Gastroesophageal sphincter (tissue), 4 donors: ENCODE results near the gene GPSM3. TPM values are rescaled to one million over a fixed set of nuclear protein-coding genes. Genes with fewer than 3 reads are reported as not detected.

Experiments
- ATAC-seq: fragments of 150-250 bp; one replicate; pipeline ENCODE4 v1.9.1; 2016; ENCODE audit warnings: mild to moderate bottlenecking, moderate library complexity
- H3K27ac ChIP-seq, 4 donors: fragments of 200-600 bp; sonication (generic) in 3 of 4; 1 replicate in 3 of 4; 2 replicates in 1 of 4; pipeline ENCODE4 v1.5.1; 2016 to 2019
- H3K27me3 ChIP-seq: fragments of 200-600 bp; sonication (generic); one replicate; pipeline ENCODE4 v1.5.1; 2019
- H3K36me3 ChIP-seq, 2 donors: fragments of 200-600 bp; sonication (generic); one replicate each; pipeline ENCODE4 v1.5.1; 2019; ENCODE audit warnings: control low read depth in 1 of 2
- H3K4me1 ChIP-seq, 3 donors: fragments of 200-600 bp; sonication (generic); 1 replicate in 2 of 3; 2 replicates in 1 of 3; pipeline ENCODE4 v1.5.1; 2016 to 2019; ENCODE audit warnings: control low read depth in 2 of 3
- H3K4me3 ChIP-seq, 2 donors: fragments of 200-600 bp; sonication (generic); one replicate each; pipeline ENCODE4 v1.5.1; 2019; ENCODE audit warnings: mild to moderate bottlenecking in 1 of 2, moderate library complexity in 1 of 2
- H3K9me3 ChIP-seq, 3 donors: fragments of 200-600 bp; sonication (generic); one replicate each; pipeline ENCODE4 v1.5.1; 2017 to 2019; ENCODE audit warnings: control low read depth in 2 of 3
- EP300 ChIP-seq: sonication (generic); formaldehyde crosslinking; IDR thresholded peaks from one replicate; pipeline ENCODE4 v1.6.1; 2017; ENCODE audit warnings: antibody characterized with exemption, mild to moderate bottlenecking
- POLR2A ChIP-seq, 2 donors: fragments of 450-650 bp; IDR thresholded peaks; one replicate each; pipeline ENCODE4 v1.6.1; 2017; ENCODE audit warnings: antibody characterized with exemption in 2 of 2, mild to moderate bottlenecking in 2 of 2, moderate library complexity in 1 of 2
- POLR2AphosphoS5 ChIP-seq: sonication (generic); formaldehyde crosslinking; IDR thresholded peaks from one replicate; pipeline ENCODE4 v1.6.1; 2017; ENCODE audit warnings: antibody characterized with exemption
- WGBS, 2 donors: methylation state at CpG; one replicate each; pipeline ENCODE4 v1.1.5; 2018; ENCODE audit warnings: low coverage in 1 of 2; 5-methylcytosine and 5-hydroxymethylcytosine counted together
- total RNA-seq, 4 donors: library from RNA; depleted of rRNA; stranded (reverse); fragments of >200 nt; gene quantifications; one replicate each; pipeline ENCODE4 v1.1.0, GENCODE V29; 2016
- TF ChIP-seq, protein P1 (sequence below), 4 experiments: fragments of 200-600 bp in 2 of 4; fragments of 450-650 bp in 2 of 4; sonication (generic) in 1 of 4; IDR thresholded peaks; one replicate each; pipeline ENCODE4 v1.5.1; 2017 to 2019; ENCODE audit warnings: antibody characterized with exemption in 4 of 4, mild to moderate bottlenecking in 2 of 4, moderate library complexity in 2 of 4

The GPSM3 gene
- total RNA-seq, 4 donors from 2014 or later, result 0.93 to 16.3 (median 9.0) TPM

- 60 to 80% methylated on average over 1 of the region's 3 CpGs for WGBS, 2 donors
- Histone ChIP-seq H3K27ac (peak overlapping the region in 1 of 4 donors; percentile 99), H3K4me1 (peaks cover 2 to 33% (median 14%) of the 10 kb centered on the region in 3 donors), H3K27me3 (peaks cover 19% of the 10 kb centered on the region), H3K4me3 (no peak overlapping the region), H3K9me3 (no peaks in the 10 kb centered on the region), H3K36me3 (no peaks in the 10 kb centered on the region)
- TF ChIP-seq, protein P1, sequence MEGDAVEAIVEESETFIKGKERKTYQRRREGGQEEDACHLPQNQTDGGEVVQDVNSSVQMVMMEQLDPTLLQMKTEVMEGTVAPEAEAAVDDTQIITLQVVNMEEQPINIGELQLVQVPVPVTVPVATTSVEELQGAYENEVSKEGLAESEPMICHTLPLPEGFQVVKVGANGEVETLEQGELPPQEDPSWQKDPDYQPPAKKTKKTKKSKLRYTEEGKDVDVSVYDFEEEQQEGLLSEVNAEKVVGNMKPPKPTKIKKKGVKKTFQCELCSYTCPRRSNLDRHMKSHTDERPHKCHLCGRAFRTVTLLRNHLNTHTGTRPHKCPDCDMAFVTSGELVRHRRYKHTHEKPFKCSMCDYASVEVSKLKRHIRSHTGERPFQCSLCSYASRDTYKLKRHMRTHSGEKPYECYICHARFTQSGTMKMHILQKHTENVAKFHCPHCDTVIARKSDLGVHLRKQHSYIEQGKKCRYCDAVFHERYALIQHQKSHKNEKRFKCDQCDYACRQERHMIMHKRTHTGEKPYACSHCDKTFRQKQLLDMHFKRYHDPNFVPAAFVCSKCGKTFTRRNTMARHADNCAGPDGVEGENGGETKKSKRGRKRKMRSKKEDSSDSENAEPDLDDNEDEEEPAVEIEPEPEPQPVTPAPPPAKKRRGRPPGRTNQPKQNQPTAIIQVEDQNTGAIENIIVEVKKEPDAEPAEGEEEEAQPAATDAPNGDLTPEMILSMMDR (IDR thresholded peaks at IDR 0.05), result no peak
- TF ChIP-seq EP300 (no peak), POLR2A (IDR thresholded peaks at IDR 0.05) (no peak)
- no peak for ATAC-seq
Measured at GRCh38 chr6:32198345-32198696, 5.9 kb upstream of the GPSM3 start.

DNA sequence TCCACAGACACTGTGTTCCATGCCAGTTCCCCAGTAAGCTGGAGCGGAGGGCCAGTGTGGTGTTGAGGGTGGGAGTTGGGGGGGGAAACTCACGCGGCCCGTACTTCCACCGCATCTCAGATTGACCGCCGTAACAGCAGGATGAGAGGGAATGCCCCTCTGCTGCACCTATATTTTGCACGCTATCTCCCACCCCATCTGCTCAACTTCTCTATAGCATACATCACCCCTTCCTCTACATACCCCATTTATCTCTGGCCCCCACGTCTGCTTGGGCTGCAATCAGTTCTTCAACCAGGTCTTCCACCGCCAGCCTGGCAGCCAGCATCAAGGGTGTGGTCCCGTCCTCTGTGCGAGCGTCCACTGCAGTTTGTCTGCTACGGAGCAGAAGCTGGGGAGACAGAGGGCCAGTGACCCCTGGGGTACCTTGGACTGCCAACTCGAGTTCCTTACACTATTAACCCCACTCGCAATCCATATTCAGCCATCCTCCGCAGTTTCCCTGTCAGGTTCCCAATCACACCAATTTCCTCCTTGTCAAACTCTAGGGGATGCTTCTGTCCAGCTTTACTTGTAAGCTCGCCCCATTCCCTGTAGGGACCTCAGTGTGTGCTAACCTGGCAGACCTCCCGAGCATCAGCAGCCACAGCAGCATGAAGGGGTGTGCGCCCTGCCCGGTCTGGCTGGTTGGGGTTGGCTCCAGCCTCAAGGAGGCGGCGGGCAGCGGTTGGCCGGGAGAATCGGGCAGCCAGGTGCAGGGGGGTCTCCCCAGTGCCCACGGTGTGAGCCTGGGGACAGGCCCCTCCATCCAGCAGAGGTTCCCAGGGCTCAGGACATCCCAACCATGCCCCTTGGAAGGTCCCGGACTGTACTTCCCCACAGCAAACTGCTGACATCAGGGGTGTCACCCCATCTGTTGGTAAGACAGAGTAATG is 4.5 kb upstream of the GPSM3 start:
- 7 to 13% methylated on average over 2 to 16 of the region's 28 CpGs for WGBS, 2 donors
- ATAC-seq, result no peak
- TF ChIP-seq POLR2AphosphoS5 (no peak), EP300 (no peak), POLR2A (IDR thresholded peaks at IDR 0.05) (no peak)
- TF ChIP-seq, protein P1 (IDR thresholded peaks at IDR 0.05), result no peak

DNA sequence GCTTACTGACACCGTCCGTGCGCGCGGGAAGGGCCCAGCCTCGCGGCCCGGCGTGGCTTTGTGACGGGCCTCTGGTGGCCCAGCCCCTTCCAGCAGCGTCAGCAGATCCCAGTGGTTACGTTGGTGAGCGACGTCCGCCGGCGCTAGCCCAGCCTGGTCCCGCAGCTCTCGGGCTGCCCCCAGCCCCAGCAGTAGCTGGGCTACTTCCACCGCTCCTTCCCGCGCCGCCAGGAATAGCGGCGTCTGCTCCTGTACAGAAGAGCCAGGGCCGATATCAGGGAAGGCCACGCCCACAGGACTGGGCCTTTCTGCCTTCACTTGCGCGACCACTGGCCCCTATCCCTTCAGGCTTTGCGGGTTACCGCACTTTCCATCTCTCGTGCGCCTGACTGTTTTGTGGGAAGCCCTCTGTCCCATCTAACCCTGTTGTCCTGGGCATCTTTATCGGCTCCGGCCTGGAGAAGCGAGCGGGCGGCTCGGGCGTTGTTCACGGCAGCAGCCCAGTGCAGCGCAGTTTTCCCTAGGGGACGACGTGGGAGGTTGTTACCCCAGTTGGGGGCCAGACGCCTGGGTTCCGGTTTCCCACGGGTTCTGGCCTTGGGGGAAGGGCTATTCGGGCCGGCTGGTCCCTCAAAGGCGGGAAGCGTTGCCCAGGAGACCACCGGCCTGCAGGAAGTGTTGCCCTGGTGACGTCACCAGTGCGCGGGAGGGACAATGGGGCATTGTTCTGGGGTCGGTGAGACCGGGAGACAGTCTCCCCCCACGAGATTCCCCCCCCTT is 3.6 kb upstream of the GPSM3 start:
- WGBS, 2 donors, result 0% methylated on average over 13 of the region's 58 CpGs; no CpG with 5 or more reads in 1 of the 2 donors
- ATAC-seq, result peak; percentile 93
- Histone ChIP-seq H3K9me3 (no peaks in the 10 kb centered on the region), H3K4me1 (peaks cover 2 to 53% (median 14%) of the 10 kb centered on the region in 3 donors), H3K27ac (peak overlapping the region; percentile 95 to 99 (median 98)), H3K4me3 (peak overlapping the region; percentile 67 to 71), H3K36me3 (no peaks in the 10 kb centered on the region), H3K27me3 (peaks cover 4% of the 10 kb centered on the region)
- TF ChIP-seq, protein P1 (IDR thresholded peaks at IDR 0.05), result no peak
- peak; percentile 99 for TF ChIP-seq POLR2A (IDR thresholded peaks at IDR 0.05)
- peak; percentile 99 for TF ChIP-seq POLR2AphosphoS5
- TF ChIP-seq EP300, result peak; percentile 50

More for the DNA sequence above, 4.5 kb upstream of the GPSM3 start:
- no peaks in the 10 kb centered on the region for H3K9me3 ChIP-seq
- peaks cover 2 to 45% (median 14%) of the 10 kb centered on the region in 3 donors for H3K4me1 ChIP-seq
- H3K36me3 ChIP-seq, result no peaks in the 10 kb centered on the region
- peaks cover 11% of the 10 kb centered on the region for H3K27me3 ChIP-seq
- H3K27ac ChIP-seq, result peak overlapping the region; percentile 95 to 99 (median 98)
- peak overlapping the region; percentile 67 to 71 for H3K4me3 ChIP-seq

DNA sequence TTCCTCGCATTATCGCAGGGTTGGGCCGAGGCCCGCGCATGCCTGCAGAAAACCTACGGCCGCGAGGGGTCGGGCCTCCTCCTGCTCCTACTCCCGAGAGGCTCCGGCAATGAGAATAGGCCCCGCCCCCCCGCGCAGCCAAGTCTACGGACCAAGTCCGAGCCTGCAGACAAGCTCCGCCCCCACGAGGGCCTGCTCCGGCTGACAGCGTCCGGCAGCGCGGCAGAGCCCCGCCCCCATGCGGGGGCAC is 3.1 kb upstream of the GPSM3 start:
- H3K4me1 ChIP-seq, result peaks cover 2 to 59% (median 14%) of the 10 kb centered on the region in 3 donors
- no peak for TF ChIP-seq POLR2A (IDR thresholded peaks at IDR 0.05)
- TF ChIP-seq, protein P1 (IDR thresholded peaks at IDR 0.05), result peak in 3 of 4 experiments; percentile 51 to 74 (median 63)
- peak overlapping the region in 1 of 2 donors; percentile 67 for H3K4me3 ChIP-seq
- no CpG with 5 or more reads among the region's 25 CpGs for WGBS, 2 donors
- H3K27ac ChIP-seq, result peak overlapping the region in 3 of 4 donors; percentile 95 to 99 (median 99)
- H3K9me3 ChIP-seq, result no peaks in the 10 kb centered on the region
- H3K36me3 ChIP-seq, result no peaks in the 10 kb centered on the region
- no peaks in the 10 kb centered on the region for H3K27me3 ChIP-seq
- peak; percentile 90 for ATAC-seq
